Heart left ventricle (tissue), 13 donors: Measurements from ENCODE around the gene ZC3H7A.

Experiments
- POLR2A ChIP-seq, 2 donors: fragments of 450-650 bp; IDR thresholded peaks; one replicate each; pipeline ENCODE4 v1.6.1; 2017; ENCODE audit warnings: antibody characterized with exemption in 2 of 2, mild to moderate bottlenecking in 2 of 2, moderate library complexity in 2 of 2
- TF ChIP-seq, protein P1 (sequence below), 12 donors: fragments of 200-600 bp; sonication (generic) in 4 of 12; IDR thresholded peaks; one replicate each; pipeline versions ENCODE4 v1.5.0 to v1.8.0; 2018 to 2022; ENCODE audit warnings: antibody characterized with exemption in 12 of 12, mild to moderate bottlenecking in 5 of 12
- donor health status: ischemic (EF 13 %, LVEDD 7.1; RV severe dilation, severe dysfunction).
- donor health status: DM: no; HTN: yes; CAD: no.
- donor health status: DM: no; HTN: no; CAD: no.
- donor health status: ischemic (EF 25% LVEDD 6.9; RV normal size, moderate dysfunction).
- donor health status: ischemic (EF 25% LVEDD 5.7; RV mildly dilated, moderate dysfunction).
- donor health status: ischemic (EF 35%, LVEDD 5.7; RV mildly dilated, moderate dysfunction).
- donor health status: nonischemic (EF 11% LVEDD 7.7; RV severe dilation, severe dysfunction).
- donor health status: DM: yes; HTN: yes; CAD: no.
- donor health status: PGD.
- donor health status: ischemic (EF 29% LVEDD 5.4; RV normal size, mild dysfunction).
- donor health status: nonischemic (EF 23%, LVEDD 6.1; RV moderate dilation, normal function).

DNA sequence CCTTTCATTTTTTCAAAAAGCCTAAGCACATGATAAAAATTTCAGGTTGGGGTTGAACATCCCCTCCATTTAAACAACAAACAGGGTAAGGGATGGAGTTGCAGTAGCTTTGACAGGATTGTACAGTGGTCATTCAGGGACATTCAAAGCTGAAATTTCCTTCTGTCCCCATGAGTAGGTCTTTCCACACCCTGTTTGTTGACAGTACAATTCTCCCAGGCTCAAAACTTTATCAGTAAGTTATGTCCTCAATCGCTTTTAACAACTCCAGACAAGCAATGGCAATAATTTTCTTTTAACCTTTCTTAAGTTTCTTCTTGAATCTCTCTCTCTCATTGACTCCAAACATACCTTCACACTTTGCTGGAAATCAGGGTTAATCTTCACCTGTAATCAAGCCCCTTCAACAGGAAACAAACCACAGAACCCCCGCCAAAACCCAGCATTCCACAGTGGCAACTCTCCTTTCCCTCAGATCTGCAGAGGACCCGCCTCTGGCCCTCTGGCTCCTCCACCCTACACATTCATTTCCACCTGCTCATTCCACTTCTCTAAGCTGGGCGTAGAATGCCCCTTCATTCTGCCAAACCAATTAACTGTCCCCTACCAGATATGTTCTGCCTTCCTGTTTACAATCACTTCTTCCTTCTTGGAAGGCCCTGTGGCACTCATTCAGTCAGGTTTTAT, 75.1 kb downstream of the ZC3H7A start:
- TF ChIP-seq POLR2A (IDR thresholded peaks at IDR 0.05): no peak
- TF ChIP-seq, protein P1, sequence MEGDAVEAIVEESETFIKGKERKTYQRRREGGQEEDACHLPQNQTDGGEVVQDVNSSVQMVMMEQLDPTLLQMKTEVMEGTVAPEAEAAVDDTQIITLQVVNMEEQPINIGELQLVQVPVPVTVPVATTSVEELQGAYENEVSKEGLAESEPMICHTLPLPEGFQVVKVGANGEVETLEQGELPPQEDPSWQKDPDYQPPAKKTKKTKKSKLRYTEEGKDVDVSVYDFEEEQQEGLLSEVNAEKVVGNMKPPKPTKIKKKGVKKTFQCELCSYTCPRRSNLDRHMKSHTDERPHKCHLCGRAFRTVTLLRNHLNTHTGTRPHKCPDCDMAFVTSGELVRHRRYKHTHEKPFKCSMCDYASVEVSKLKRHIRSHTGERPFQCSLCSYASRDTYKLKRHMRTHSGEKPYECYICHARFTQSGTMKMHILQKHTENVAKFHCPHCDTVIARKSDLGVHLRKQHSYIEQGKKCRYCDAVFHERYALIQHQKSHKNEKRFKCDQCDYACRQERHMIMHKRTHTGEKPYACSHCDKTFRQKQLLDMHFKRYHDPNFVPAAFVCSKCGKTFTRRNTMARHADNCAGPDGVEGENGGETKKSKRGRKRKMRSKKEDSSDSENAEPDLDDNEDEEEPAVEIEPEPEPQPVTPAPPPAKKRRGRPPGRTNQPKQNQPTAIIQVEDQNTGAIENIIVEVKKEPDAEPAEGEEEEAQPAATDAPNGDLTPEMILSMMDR (IDR thresholded peaks at IDR 0.05): no peak
